Middle frontal gyrus (tissue), 1 donor: ENCODE data around the gene PAM16.
A peak's percentile ranks its signal among the peaks of the same experiment; 100 is the strongest.

Experiments
- DNase-seq: peaks from one replicate; pipeline ENCODE4 v3.0.0-alpha.2; 2015; ENCODE audit warnings: low spot score; ENCODE audit errors: extremely low spot score

The PAM16 gene

GRCh38 chr16:4371357-4372000, 20.4 kb upstream of the PAM16 start, which contains the start of gene VASN:
Gene VASN, plus strand, starts transcription at chr16:4371848. Its CDS starts 9,030 bp downstream, at chr16:4380878.
- DNase-seq, result peak; percentile 74

- DNase-seq, result no peak
Observed at GRCh38 chr16:4370570-4371356, 19.6 kb upstream of the PAM16 start.

DNA sequence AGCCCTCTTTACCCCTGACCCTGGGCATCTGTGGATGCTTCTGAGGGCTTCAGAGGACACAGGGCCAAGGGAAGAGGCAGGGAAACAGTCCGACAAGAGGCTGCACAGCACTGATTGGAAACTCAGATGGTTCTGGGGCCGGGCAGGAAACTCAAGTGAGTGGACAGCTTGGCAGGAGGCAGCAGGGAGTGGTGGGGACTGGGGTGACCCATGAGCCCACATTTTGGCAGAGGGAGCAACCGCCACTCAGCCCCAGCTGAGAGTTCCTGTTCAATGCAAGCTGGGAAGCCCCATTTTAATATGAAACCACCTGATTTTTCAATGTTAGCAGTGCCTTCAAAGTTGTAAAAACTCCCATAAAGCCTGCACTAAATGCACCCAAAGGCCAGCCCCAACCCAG, 19.0 kb upstream of the PAM16 start:
- no peak for DNase-seq

GRCh38 chr16:4369007-4369733, 18.0 kb upstream of the PAM16 start:
- no peak for DNase-seq

DNA sequence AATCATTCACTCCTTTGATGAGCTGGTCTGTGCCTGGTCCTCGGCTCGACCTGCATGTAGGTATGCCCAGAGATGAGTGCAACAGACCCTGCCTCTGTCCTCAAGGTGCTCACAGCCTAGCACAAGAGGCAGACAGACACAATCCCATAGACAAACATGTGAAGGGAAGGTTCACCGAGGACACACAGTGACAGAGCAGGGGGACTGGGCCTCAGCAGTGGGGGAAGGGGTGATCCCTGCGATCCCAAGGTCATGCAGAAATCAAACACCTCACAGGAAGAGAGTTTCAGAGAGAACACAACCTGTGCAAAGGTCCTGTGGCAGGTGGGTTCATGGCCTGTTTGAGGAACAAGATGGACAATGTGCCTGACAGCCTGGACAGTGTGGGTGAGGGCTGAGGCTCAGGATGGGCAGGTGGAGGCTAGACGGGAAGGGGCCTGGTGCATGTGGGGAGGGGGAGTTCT, 16.3 kb upstream of the PAM16 start:
- no peak for DNase-seq

- no peak for DNase-seq
Observed at GRCh38 chr16:4366016-4366415, 14.9 kb upstream of the PAM16 start.

- DNase-seq, result no peak
Observed at GRCh38 chr16:4365615-4366014, 14.5 kb upstream of the PAM16 start.

- DNase-seq, result no peak
Observed at GRCh38 chr16:4365014-4365406, 13.9 kb upstream of the PAM16 start.

- no peak for DNase-seq
Observed at GRCh38 chr16:4364196-4365013, 13.3 kb upstream of the PAM16 start.

DNA sequence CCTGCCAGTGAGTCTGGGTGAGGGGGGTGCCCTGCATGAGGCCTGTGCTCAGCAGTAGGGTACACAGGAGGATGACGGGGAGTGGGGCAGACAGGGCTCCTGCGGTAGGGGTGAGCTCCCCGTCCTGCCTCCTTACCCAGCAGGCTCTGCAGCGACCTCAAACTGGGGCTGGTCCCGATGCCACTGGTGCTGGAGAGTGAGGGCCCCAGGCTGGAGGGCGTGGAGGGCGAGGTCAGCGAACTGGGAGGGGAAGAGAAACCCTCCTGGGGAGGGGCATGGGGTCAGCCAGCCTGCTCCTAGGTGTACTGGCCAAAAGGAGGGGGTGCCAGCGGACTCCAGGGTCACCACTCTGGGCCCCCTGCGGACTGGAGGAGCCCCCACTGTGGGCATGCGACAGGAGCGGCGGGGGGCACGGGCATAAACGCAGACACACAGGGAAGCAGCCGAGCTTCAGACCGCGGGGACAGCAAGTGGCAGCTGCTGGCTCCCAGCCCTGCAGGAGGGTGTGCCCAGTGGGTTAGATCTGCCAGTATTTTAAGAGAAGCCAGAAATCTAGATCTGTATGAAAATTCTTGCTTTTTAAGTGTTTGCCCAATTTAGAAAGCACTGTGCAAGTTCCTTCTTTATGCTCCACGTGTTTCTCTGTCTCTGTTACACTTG, 11.5 kb upstream of the PAM16 start:
- DNase-seq, result peak; percentile 43

GRCh38 chr16:4361944-4362311, 10.8 kb upstream of the PAM16 start:
- no peak for DNase-seq

DNA sequence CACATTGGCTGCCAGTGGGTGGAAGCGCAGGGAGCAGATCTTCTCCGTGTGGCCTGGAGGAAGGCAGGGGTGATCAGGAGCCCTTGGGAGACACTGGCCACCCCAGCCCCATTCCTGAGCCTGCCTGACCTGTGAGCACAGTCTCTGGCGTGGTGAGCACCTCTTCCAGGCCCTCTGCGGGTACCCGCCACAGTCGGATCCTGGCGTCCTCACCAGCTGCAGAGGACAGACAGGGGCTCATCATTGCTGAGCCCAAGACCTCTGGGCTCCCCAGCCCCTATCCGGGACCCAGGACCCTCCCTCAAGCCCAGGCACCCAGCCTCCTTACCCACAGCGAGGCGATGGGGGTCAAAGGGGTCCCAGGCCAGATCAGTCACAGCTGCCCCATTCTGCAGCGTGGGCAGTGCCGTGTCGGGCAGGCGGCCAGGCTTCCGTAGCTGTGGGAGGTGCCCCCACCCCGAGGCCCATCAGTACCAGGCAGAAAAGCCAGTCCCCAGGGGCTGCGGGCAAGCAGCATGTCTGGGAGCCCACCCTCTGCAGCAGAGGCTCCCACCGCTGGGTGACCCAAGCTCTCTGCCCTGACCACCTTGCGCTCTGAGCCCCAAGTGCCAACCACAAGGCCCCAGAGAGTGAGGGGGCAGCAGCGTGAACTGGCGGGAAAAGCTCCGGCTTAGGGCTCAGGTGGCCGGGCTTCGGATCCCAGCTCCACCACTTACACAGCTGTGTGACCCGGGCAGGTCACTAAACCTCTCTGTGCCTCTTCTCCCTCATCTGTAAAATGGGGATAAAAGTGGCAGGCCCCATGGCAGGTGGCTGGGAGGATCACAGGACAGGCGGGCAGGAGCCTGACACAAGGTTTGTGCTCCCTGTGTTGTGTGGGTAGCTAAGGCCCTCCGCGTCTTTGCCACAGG, 10.2 kb upstream of the PAM16 start:
- DNase-seq, result no peak

GRCh38 chr16:4360538-4361021, 9.5 kb upstream of the PAM16 start:
- no peak for DNase-seq

DNA sequence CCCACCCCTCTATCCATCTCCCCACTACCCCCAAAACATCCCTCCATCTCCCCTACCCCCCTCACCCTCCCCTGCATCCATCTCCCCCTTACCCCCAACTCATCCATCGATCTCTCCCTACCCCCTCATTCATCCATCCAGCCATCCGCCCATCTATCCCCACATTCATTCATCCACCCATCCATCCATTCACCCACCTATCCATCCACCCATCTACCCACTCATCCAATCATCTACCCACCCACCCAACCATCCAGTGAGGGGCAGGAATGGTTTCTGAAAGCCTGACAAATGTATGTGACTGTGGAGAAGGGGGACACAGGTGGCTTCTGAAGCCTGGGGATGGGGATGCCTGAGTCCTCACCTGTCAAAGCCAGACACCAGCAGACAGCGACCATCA, 8.8 kb upstream of the PAM16 start:
- DNase-seq, result no peak

- DNase-seq, result no peak
Observed at GRCh38 chr16:4358831-4359561, 7.9 kb upstream of the PAM16 start.

- no peak for DNase-seq
Observed at GRCh38 chr16:4358236-4358635, 7.1 kb upstream of the PAM16 start.

- DNase-seq, result no peak
Observed at GRCh38 chr16:4356820-4357219, 5.7 kb upstream of the PAM16 start.

GRCh38 chr16:4354512-4355409, 3.6 kb upstream of the PAM16 start:
- no peak for DNase-seq
